Ascending aorta (tissue), 2 donors: ENCODE data around the gene DYNLT2B. TPM values are rescaled to one million over a fixed set of nuclear protein-coding genes. Genes with fewer than 3 reads are reported as not detected.

ENCODE experiments used
- DNase-seq, 2 donors: peaks; one replicate each; pipeline ENCODE4 v3.0.0-alpha.2; 2019; ENCODE audit warnings: low spot score in 2 of 2
- H3K27ac ChIP-seq, 2 donors: fragments of 200-600 bp; sonication (generic); one replicate each; pipeline ENCODE4 v1.5.1; 2016 to 2017; ENCODE audit warnings: mild to moderate bottlenecking in 1 of 2
- H3K27me3 ChIP-seq: fragments of 200-600 bp; sonication (generic); one replicate; pipeline ENCODE4 v1.5.1; 2017
- H3K36me3 ChIP-seq, 2 donors: fragments of 200-600 bp; sonication (generic); one replicate each; pipeline ENCODE4 v1.5.1; 2016
- H3K4me1 ChIP-seq, 2 donors: fragments of 200-600 bp; sonication (generic); one replicate each; pipeline ENCODE4 v1.5.1; 2016 to 2017; ENCODE audit warnings: mild to moderate bottlenecking in 1 of 2
- H3K4me3 ChIP-seq, 2 donors: fragments of 200-600 bp; sonication (generic); one replicate each; pipeline ENCODE4 v1.5.1; 2016 to 2017; ENCODE audit warnings: mild to moderate bottlenecking in 1 of 2
- H3K9me3 ChIP-seq, 2 donors: fragments of 200-600 bp; sonication (generic); one replicate each; pipeline ENCODE4 v1.5.1; 2016
- CTCF ChIP-seq, 3 experiments: fragments of 200-600 bp in 2 of 3; fragments of 450-650 bp in 1 of 3; sonication (generic) in 2 of 3; IDR thresholded peaks; one replicate each; pipeline ENCODE4 v1.5.1; 2016 to 2019; ENCODE audit warnings: antibody characterized with exemption in 3 of 3, mild to moderate bottlenecking in 1 of 3, moderate library complexity in 1 of 3
- intact Hi-C: fragments of 100-400 bp; cut with DNase I; formaldehyde crosslinking; loops from one replicate; pipeline ENCODE4 v1.15.1; 2023
- total RNA-seq: library from RNA; depleted of rRNA; stranded (reverse); fragments of >200 nt; gene quantifications from one replicate; pipeline ENCODE4 v1.1.0, GENCODE V29; 2016

The DYNLT2B gene
- total RNA-seq, 1 donor from 2014 or later, result not detected

GRCh38 chr3:196273655-196274054 is 44.4 kb downstream of the DYNLT2B start:
- Histone ChIP-seq H3K27me3 (no peaks in the 10 kb centered on the region), H3K4me3 (no peak overlapping the region), H3K4me1 (no peaks in the 10 kb centered on the region), H3K27ac (no peak overlapping the region), H3K9me3 (no peaks in the 10 kb centered on the region), H3K36me3 (peaks cover 11 to 31% of the 10 kb centered on the region in 2 donors)
- TF ChIP-seq CTCF (IDR thresholded peaks at IDR 0.05), result no peak
- intact Hi-C loops, result no loop called here
- DNase-seq, result no peak

- intact Hi-C loops, result no loop called here
- TF ChIP-seq CTCF (IDR thresholded peaks at IDR 0.05), result no peak
- H3K4me1 ChIP-seq, result no peaks in the 10 kb centered on the region
- H3K27ac ChIP-seq, result no peak overlapping the region
- H3K4me3 ChIP-seq, result no peak overlapping the region
- no peaks in the 10 kb centered on the region for H3K9me3 ChIP-seq
- H3K27me3 ChIP-seq, result no peaks in the 10 kb centered on the region
- H3K36me3 ChIP-seq, result peaks cover 18 to 37% of the 10 kb centered on the region in 2 donors
- no peak for DNase-seq
Observed at GRCh38 chr3:196272826-196273225, 45.2 kb downstream of the DYNLT2B start.

GRCh38 chr3:196270499-196270898 is 47.5 kb downstream of the DYNLT2B start:
- Histone ChIP-seq H3K4me1 (no peaks in the 10 kb centered on the region), H3K4me3 (no peak overlapping the region), H3K36me3 (peaks cover 41 to 59% of the 10 kb centered on the region in 2 donors), H3K27ac (no peak overlapping the region), H3K27me3 (no peaks in the 10 kb centered on the region), H3K9me3 (no peaks in the 10 kb centered on the region)
- intact Hi-C loops, result no loop called here
- no peak for DNase-seq
- no peak for TF ChIP-seq CTCF (IDR thresholded peaks at IDR 0.05)

GRCh38 chr3:196268284-196269163 is 49.5 kb downstream of the DYNLT2B start:
- Histone ChIP-seq H3K9me3 (no peaks in the 10 kb centered on the region), H3K27ac (no peak overlapping the region), H3K4me3 (no peak overlapping the region), H3K36me3 (peaks cover 56 to 68% of the 10 kb centered on the region in 2 donors), H3K4me1 (no peaks in the 10 kb centered on the region), H3K27me3 (no peaks in the 10 kb centered on the region)
- DNase-seq, result no peak
- intact Hi-C loops, result no loop called here
- TF ChIP-seq CTCF (IDR thresholded peaks at IDR 0.05), result no peak

GRCh38 chr3:196263819-196264218 is 54.2 kb downstream of the DYNLT2B start:
- Histone ChIP-seq H3K27me3 (no peaks in the 10 kb centered on the region), H3K27ac (no peak overlapping the region), H3K4me1 (no peaks in the 10 kb centered on the region), H3K9me3 (no peaks in the 10 kb centered on the region), H3K36me3 (peaks cover 52 to 56% of the 10 kb centered on the region in 2 donors), H3K4me3 (no peak overlapping the region)
- TF ChIP-seq CTCF (IDR thresholded peaks at IDR 0.05), result no peak
- intact Hi-C loops, result no loop called here
- DNase-seq, result no peak
